ENCODE measurements around the gene ZNF598. TPM values are rescaled to one million over a fixed set of nuclear protein-coding genes. Genes with fewer than 3 reads are reported as not detected.

The ZNF598 gene
- total RNA-seq, 1 experiment from 2014 or later, result 70.9 TPM

DNA sequence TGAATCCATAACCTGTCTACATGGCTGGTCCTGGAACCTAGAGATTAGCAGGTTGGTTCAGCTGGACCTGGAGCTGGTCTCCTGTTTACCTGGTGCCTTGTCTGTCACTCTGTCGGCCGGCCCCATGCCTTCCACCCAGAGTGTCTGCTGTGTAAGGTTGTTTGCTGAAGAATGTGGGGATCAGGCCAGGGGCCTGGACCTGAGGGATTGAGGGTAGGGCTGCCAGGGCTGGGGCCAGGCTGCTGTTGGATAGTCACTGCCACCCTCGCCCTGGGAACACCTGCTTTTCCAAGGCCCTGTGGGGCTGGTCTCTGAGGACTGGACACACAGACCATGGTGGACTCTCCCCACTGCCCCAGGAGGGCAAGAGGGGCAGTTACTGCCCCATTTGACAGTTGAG lies 18.5 kb upstream of the ZNF598 start:
- WGBS (ENCODE audit: extremely low coverage, insufficient read length, low lambda C conversion rate), result no CpG with 5 or more reads among the region's 3 CpGs

More for the DNA sequence above, 18.5 kb upstream of the ZNF598 start:
- Histone ChIP-seq H3T11ph (ENCODE audit: low read length) (no peak overlapping the region), H3K27ac (ENCODE audit: insufficient read length, low read depth, low read length) (no peak overlapping the region), H2AFZ (ENCODE audit: low read length) (no peak overlapping the region), H3K9ac (ENCODE audit: extremely low read depth, insufficient read length, low read length) (no peak overlapping the region), H3K79me2 (ENCODE audit: insufficient read depth, low read length) (no peaks in the 10 kb centered on the region), H3K14ac (ENCODE audit: insufficient read depth, low read length) (no peak overlapping the region), H3K56ac (ENCODE audit: insufficient read length, low read depth, low read length) (no peak overlapping the region), H2BK5ac (ENCODE audit: insufficient read length, low read length) (no peak overlapping the region), H4K91ac (ENCODE audit: insufficient read length, low read depth, low read length) (no peak overlapping the region), H2BK20ac (ENCODE audit: low read depth, low read length, poor library complexity, severe bottlenecking) (no peak overlapping the region), H3K4me2 (ENCODE audit: insufficient read depth, insufficient read length, low read length) (no peak overlapping the region), H4K5ac (ENCODE audit: insufficient read length, low read depth, low read length) (no peak overlapping the region), H3K27me3 (ENCODE audit: insufficient read depth, low read length) (peaks cover 7% of the 10 kb centered on the region; the same call in 1 of the 2 replicates), H3K4ac (ENCODE audit: low read depth, low read length) (no peak overlapping the region), H3K79me1 (ENCODE audit: insufficient read depth, low read depth, low read length, poor library complexity, severe bottlenecking) (no peaks in the 10 kb centered on the region), H4K8ac (replicated peaks; ENCODE audit: insufficient read length, low read depth, low read length) (no peak overlapping the region), H2AK5ac (ENCODE audit: insufficient read length, low read length) (no peak overlapping the region), H3K23me2 (ENCODE audit: insufficient read length, low read depth, low read length, poor library complexity, severe bottlenecking) (peaks cover 3% of the 10 kb centered on the region), H2BK120ac (ENCODE audit: low read depth, low read length, poor library complexity, severe bottlenecking) (no peak overlapping the region), H3K23ac (ENCODE audit: insufficient read length, low read depth, low read length) (no peak overlapping the region), H3K4me1 (ENCODE audit: insufficient read depth, low read length) (no peaks in the 10 kb centered on the region; the same call in 1 of the 2 replicates), H3K9me3 (ENCODE audit: control insufficient read depth, low read depth, low read length) (no peaks in the 10 kb centered on the region), H4K20me1 (ENCODE audit: control insufficient read depth, insufficient read depth, insufficient read length) (no peaks in the 10 kb centered on the region), H2BK15ac (ENCODE audit: low read depth, low read length) (no peak overlapping the region), H3K18ac (ENCODE audit: insufficient read length, low read depth, low read length) (no peak overlapping the region), H2BK12ac (ENCODE audit: insufficient read length, low read depth, low read length) (no peak overlapping the region)
- Mint-ChIP-seq H3K9me3 (no peaks in the 10 kb centered on the region; a peak in 1 of 5 replicates), H3K36me3 (ENCODE audit: insufficient read depth in 1 of 3, low read depth in 3 of 3) (no peaks in the 10 kb centered on the region), H3K4me1 (peaks cover 10 to 13% of the 10 kb centered on the region in 2 experiments), H3K27ac (no peak overlapping the region), H3K27me3 (ENCODE audit: low read depth) (peaks cover 32% of the 10 kb centered on the region), H3K4me3 (peak overlapping the region in 1 of 2 experiments; percentile 84; a peak in 3 of 5 replicates)
- TF ChIP-seq, protein P1, sequence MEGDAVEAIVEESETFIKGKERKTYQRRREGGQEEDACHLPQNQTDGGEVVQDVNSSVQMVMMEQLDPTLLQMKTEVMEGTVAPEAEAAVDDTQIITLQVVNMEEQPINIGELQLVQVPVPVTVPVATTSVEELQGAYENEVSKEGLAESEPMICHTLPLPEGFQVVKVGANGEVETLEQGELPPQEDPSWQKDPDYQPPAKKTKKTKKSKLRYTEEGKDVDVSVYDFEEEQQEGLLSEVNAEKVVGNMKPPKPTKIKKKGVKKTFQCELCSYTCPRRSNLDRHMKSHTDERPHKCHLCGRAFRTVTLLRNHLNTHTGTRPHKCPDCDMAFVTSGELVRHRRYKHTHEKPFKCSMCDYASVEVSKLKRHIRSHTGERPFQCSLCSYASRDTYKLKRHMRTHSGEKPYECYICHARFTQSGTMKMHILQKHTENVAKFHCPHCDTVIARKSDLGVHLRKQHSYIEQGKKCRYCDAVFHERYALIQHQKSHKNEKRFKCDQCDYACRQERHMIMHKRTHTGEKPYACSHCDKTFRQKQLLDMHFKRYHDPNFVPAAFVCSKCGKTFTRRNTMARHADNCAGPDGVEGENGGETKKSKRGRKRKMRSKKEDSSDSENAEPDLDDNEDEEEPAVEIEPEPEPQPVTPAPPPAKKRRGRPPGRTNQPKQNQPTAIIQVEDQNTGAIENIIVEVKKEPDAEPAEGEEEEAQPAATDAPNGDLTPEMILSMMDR (conservative IDR thresholded peaks at IDR 0.05), result no peak
- DNase-seq, result no peak
